GM12874 (cell line): ENCODE measurements around the gene JMJD4.
A peak's percentile ranks its signal among the peaks of the same experiment; 100 is the strongest.

Experiments
- CTCF ChIP-seq: IDR thresholded peaks from 2 replicates; pipeline ENCODE4 v1.5.1; 2011; ENCODE audit warnings: low read depth, mild to moderate bottlenecking, control low read depth, low read length, moderate library complexity; ENCODE audit not compliant: insufficient read depth

Gene JMJD4

GRCh38 chr1:227762231-227762911 lies 27.3 kb upstream of the JMJD4 start:
- TF ChIP-seq CTCF: peak; percentile 89

- no peak for TF ChIP-seq CTCF
Measured at GRCh38 chr1:227761621-227762230, 26.6 kb upstream of the JMJD4 start.

GRCh38 chr1:227760377-227760776 lies 25.3 kb upstream of the JMJD4 start:
- TF ChIP-seq CTCF: no peak

GRCh38 chr1:227759341-227760300 lies 24.5 kb upstream of the JMJD4 start:
- TF ChIP-seq CTCF: no peak

GRCh38 chr1:227758366-227758765 lies 23.3 kb upstream of the JMJD4 start:
- no peak for TF ChIP-seq CTCF

GRCh38 chr1:227757781-227758180 lies 22.7 kb upstream of the JMJD4 start:
- no peak for TF ChIP-seq CTCF
